ENCODE results near the gene MMP17.

The MMP17 gene

GRCh38 chr12:131864469-131864868, 36.3 kb downstream of the MMP17 start:
- no peak overlapping the region for H3K4me3 ChIP-seq (replicated peaks; ENCODE audit: low read depth, low read length)
- no peak for TF ChIP-seq CTCF (IDR thresholded peaks at IDR 0.05; ENCODE audit: low read depth, low read length, missing control alignments)
- DNase-seq (ENCODE audit: extremely low read depth, low read depth): no peak

GRCh38 chr12:131865180-131865875, 37.1 kb downstream of the MMP17 start:
- no peak for DNase-seq (ENCODE audit: extremely low read depth, low read depth)
- no peak for TF ChIP-seq CTCF (IDR thresholded peaks at IDR 0.05; ENCODE audit: low read depth, low read length, missing control alignments)
- no peak overlapping the region for H3K4me3 ChIP-seq (replicated peaks; ENCODE audit: low read depth, low read length)

GRCh38 chr12:131867471-131867870, 39.3 kb downstream of the MMP17 start:
- H3K4me3 ChIP-seq (replicated peaks; ENCODE audit: low read depth, low read length): no peak overlapping the region
- DNase-seq (ENCODE audit: extremely low read depth, low read depth): no peak
- no peak for TF ChIP-seq CTCF (IDR thresholded peaks at IDR 0.05; ENCODE audit: low read depth, low read length, missing control alignments)

- DNase-seq (ENCODE audit: extremely low read depth, low read depth): no peak
- no peak overlapping the region for H3K4me3 ChIP-seq (replicated peaks; ENCODE audit: low read depth, low read length)
- no peak for TF ChIP-seq CTCF (IDR thresholded peaks at IDR 0.05; ENCODE audit: low read depth, low read length, missing control alignments)
Measured at GRCh38 chr12:131867891-131868675, 39.9 kb downstream of the MMP17 start.

- TF ChIP-seq CTCF (IDR thresholded peaks at IDR 0.05; ENCODE audit: low read depth, low read length, missing control alignments): no peak
- no peak overlapping the region for H3K4me3 ChIP-seq (replicated peaks; ENCODE audit: low read depth, low read length)
Measured at GRCh38 chr12:131869871-131870418, 41.8 kb downstream of the MMP17 start.

GRCh38 chr12:131871677-131872076, 43.5 kb downstream of the MMP17 start:
- no peak for TF ChIP-seq CTCF (IDR thresholded peaks at IDR 0.05; ENCODE audit: low read depth, low read length, missing control alignments)
- no peak for DNase-seq (ENCODE audit: extremely low read depth, low read depth)
- no peak overlapping the region for H3K4me3 ChIP-seq (replicated peaks; ENCODE audit: low read depth, low read length)

More at GRCh38 chr12:131869871-131870418, 41.8 kb downstream of the MMP17 start:
- no peak for DNase-seq (ENCODE audit: extremely low read depth, low read depth)
